Gastroesophageal sphincter (tissue), 3 donors: ENCODE data around the gene ACTL6B.

ENCODE experiments used
- CTCF ChIP-seq, 4 experiments: fragments of 200-600 bp in 2 of 4; fragments of 450-650 bp in 2 of 4; sonication (generic) in 1 of 4; IDR thresholded peaks; one replicate each; pipeline ENCODE4 v1.5.1; 2017 to 2019; ENCODE audit warnings: antibody characterized with exemption in 4 of 4, mild to moderate bottlenecking in 2 of 4, moderate library complexity in 2 of 4
- EP300 ChIP-seq: sonication (generic); formaldehyde crosslinking; IDR thresholded peaks from one replicate; pipeline ENCODE4 v1.6.1; 2017; ENCODE audit warnings: antibody characterized with exemption, mild to moderate bottlenecking
- POLR2A ChIP-seq, 2 donors: fragments of 450-650 bp; IDR thresholded peaks; one replicate each; pipeline ENCODE4 v1.6.1; 2017; ENCODE audit warnings: antibody characterized with exemption in 2 of 2, mild to moderate bottlenecking in 2 of 2, moderate library complexity in 1 of 2
- POLR2AphosphoS5 ChIP-seq: sonication (generic); formaldehyde crosslinking; IDR thresholded peaks from one replicate; pipeline ENCODE4 v1.6.1; 2017; ENCODE audit warnings: antibody characterized with exemption

- TF ChIP-seq CTCF (IDR thresholded peaks at IDR 0.05) = no peak
- no peak for TF ChIP-seq EP300
- no peak for TF ChIP-seq POLR2AphosphoS5
- no peak for TF ChIP-seq POLR2A (IDR thresholded peaks at IDR 0.05)
Observed at GRCh38 chr7:100603726-100604027, 52.6 kb downstream of the ACTL6B start.
